B cell (primary cell): ENCODE measurements around the gene PPP6R2. TPM values are rescaled to one million over a fixed set of nuclear protein-coding genes. Genes with fewer than 3 reads are reported as not detected.
A peak's percentile ranks its signal among the peaks of the same experiment; 100 is the strongest.

ENCODE experiments used
- ATAC-seq: fragments of 200-7000 bp; cut with Tn5 transposase; one replicate; pipeline ENCODE4 v1.10.0; 2021; ENCODE audit warnings: low read depth, mild to moderate bottlenecking, moderate number of reproducible peaks, moderate library complexity
- CTCF ChIA-PET: fragments of 350-600 bp; sonication (Branson Sonifier 250); formaldehyde crosslinking; loops from one replicate; lab custom pipeline; 2021; ENCODE audit warnings: antibody characterized with exemption, inconsistent platforms; lab: Charles Lee
- POLR2A ChIA-PET: fragments of 350-600 bp; sonication (Branson Sonifier 250); formaldehyde crosslinking; loops from one replicate; lab custom pipeline; 2021; ENCODE audit warnings: antibody characterized with exemption; lab: Charles Lee
- DNase-seq: peaks from one replicate; pipeline ENCODE4 v3.0.0; 2013
- H2AFZ ChIP-seq: 2 replicates; pipeline ENCODE4 v1.6.1; 2012; ENCODE audit warnings: mild to moderate bottlenecking, low read depth, low read length; ENCODE audit not compliant: insufficient read depth, poor library complexity, severe bottlenecking
- H3K27ac ChIP-seq, 2 donors: 1 replicate in 1 of 2; 2 replicates in 1 of 2; pipeline ENCODE4 v1.5.1; 2012 to 2013; ENCODE audit warnings: low read length in 2 of 2, mild to moderate bottlenecking in 2 of 2, moderate library complexity in 1 of 2
- H3K27me3 ChIP-seq, 4 experiments: fragments of 200-600 bp in 1 of 4; sonication (generic) in 1 of 4; replicated peaks in 1 of 4; 1 replicate in 2 of 4; 2 replicates in 2 of 4; pipeline versions ENCODE4 v1.6.1 to v1.7.0; 2013 to 2016; ENCODE audit warnings: low read length in 3 of 4, mild to moderate bottlenecking in 2 of 4, mixed read lengths in 1 of 4, moderate library complexity in 1 of 4; ENCODE audit not compliant: insufficient read depth in 4 of 4, control insufficient read depth in 3 of 4; ENCODE audit errors: control extremely low read depth in 1 of 4
- H3K36me3 ChIP-seq, 2 experiments: replicated peaks in 1 of 2; 1 replicate in 1 of 2; 2 replicates in 1 of 2; pipeline versions ENCODE4 v1.6.1 to v1.7.1; 2013; ENCODE audit warnings: low read length in 1 of 2; ENCODE audit not compliant: insufficient read depth in 2 of 2, control insufficient read depth in 1 of 2; ENCODE audit errors: control extremely low read depth in 1 of 2, extremely low read depth in 1 of 2
- H3K4me1 ChIP-seq, 2 donors: fragments of 200-600 bp in 1 of 2; sonication (generic) in 1 of 2; 1 replicate in 1 of 2; 2 replicates in 1 of 2; pipeline versions ENCODE4 v1.5.1 to v1.6.1; 2013 to 2017; ENCODE audit warnings: low read length in 2 of 2; ENCODE audit not compliant: control insufficient read depth in 2 of 2, insufficient read depth in 2 of 2
- H3K4me2 ChIP-seq: replicated peaks from 2 replicates; pipeline ENCODE3; 2012; ENCODE audit warnings: mild to moderate bottlenecking, low read depth, low read length; ENCODE audit not compliant: poor library complexity, severe bottlenecking
- H3K4me3 ChIP-seq, 5 experiments: fragments of 200-600 bp in 1 of 5; sonication (generic) in 1 of 5; 1 replicate in 3 of 5; 2 replicates in 2 of 5; pipeline versions ENCODE4 v1.5.1 to v1.7.0; 2011 to 2016; ENCODE audit warnings: low read length in 4 of 5, mild to moderate bottlenecking in 4 of 5, low read depth in 2 of 5, control low read depth in 1 of 5, moderate library complexity in 1 of 5; ENCODE audit not compliant: insufficient read depth in 1 of 5; ENCODE audit errors: control extremely low read depth in 1 of 5, extremely low read depth in 1 of 5
- H3K79me2 ChIP-seq: fragments of 200-600 bp; sonication (generic); one replicate; pipeline ENCODE4 v1.6.0; 2016; ENCODE audit warnings: low read length; ENCODE audit not compliant: control insufficient read depth, insufficient read depth
- H3K9ac ChIP-seq: fragments of 200-600 bp; sonication (generic); 2 replicates; pipeline ENCODE4 v1.6.1; 2017; ENCODE audit warnings: mild to moderate bottlenecking, low read length, moderate library complexity
- H3K9me3 ChIP-seq, 3 donors: one replicate each; pipeline versions ENCODE4 v1.6.1 to v1.7.1; 2013; ENCODE audit warnings: low read length in 2 of 3; ENCODE audit not compliant: control insufficient read depth in 2 of 3, insufficient read depth in 1 of 3; ENCODE audit errors: control extremely low read depth in 1 of 3
- H4K20me1 ChIP-seq: 2 replicates; pipeline ENCODE4 v1.6.0; 2012; ENCODE audit warnings: mild to moderate bottlenecking, low read length; ENCODE audit not compliant: insufficient read depth, control insufficient read depth, poor library complexity, severe bottlenecking
- H3K27ac Mint-ChIP-seq: one replicate; pipeline ENCODE4 v1.8.0; 2021; ENCODE audit warnings: mixed read lengths
- H3K27me3 Mint-ChIP-seq: one replicate; pipeline ENCODE4 v1.8.0; 2021; ENCODE audit warnings: mixed read lengths
- H3K4me1 Mint-ChIP-seq: one replicate; pipeline ENCODE4 v1.8.0; 2021; ENCODE audit warnings: mixed read lengths
- H3K4me3 Mint-ChIP-seq: one replicate; pipeline ENCODE4 v1.8.0; 2021; ENCODE audit warnings: mixed read lengths
- H3K9me3 Mint-ChIP-seq: one replicate; pipeline ENCODE4 v1.8.0; 2022; ENCODE audit warnings: mixed read lengths; ENCODE audit not compliant: insufficient read depth
- CTCF ChIP-seq: fragments of 200-600 bp; IDR thresholded peaks from one replicate; pipeline ENCODE4 v1.8.0; 2022; ENCODE audit warnings: antibody characterized with exemption, mild to moderate bottlenecking
- EZH2 ChIP-seq: IDR thresholded peaks from 2 replicates; pipeline ENCODE4 v1.6.1; 2012; ENCODE audit warnings: borderline replicate concordance, low read depth, mild to moderate bottlenecking, moderate library complexity, low read length; ENCODE audit not compliant: insufficient read depth, poor library complexity, severe bottlenecking
- WGBS: methylation state at CpG from one replicate; pipeline ENCODE4 v1.1.5; 2013; ENCODE audit warnings: missing lambda C conversion rate; ENCODE audit not compliant: insufficient coverage; 5-methylcytosine and 5-hydroxymethylcytosine counted together
- intact Hi-C: fragments of 100-400 bp; cut with micrococcal nuclease; formaldehyde crosslinking; loops from one replicate; pipeline ENCODE4 v1.10.0; 2022
- polyA plus RNA-seq: library from polyadenylated mRNA; depleted of rRNA; stranded (reverse); fragments of >200 nt; gene quantifications from 2 replicates; pipeline ENCODE4 v1.2.3, GENCODE V29; 2012
- total RNA-seq, 2 donors: library from RNA; stranded (reverse); fragments of 120-200 nt in 1 of 2; gene quantifications; 1 replicate in 1 of 2; 2 replicates in 1 of 2; pipeline versions ENCODE4 v1.2.3 to v1.2.4, GENCODE V29; 2013 to 2022

The PPP6R2 gene
- total and polyA plus RNA-seq, 2 donors (not counting 1 experiment from before 2014, with no cell fraction given) = 91.4 to 98.7 TPM

- TF ChIP-seq EZH2 (no peak), CTCF (no peak)
- H3K9ac ChIP-seq = peak overlapping the region; percentile 31
- peak overlapping the region; percentile 95 for H3K4me2 ChIP-seq
- H4K20me1 ChIP-seq = no peaks in the 10 kb centered on the region
- no peak overlapping the region for H2AFZ ChIP-seq
- no peaks in the 10 kb centered on the region for H3K79me2 ChIP-seq
- peaks cover 0 to 7% (median 0%) of the 10 kb centered on the region in 3 donors for H3K9me3 ChIP-seq
- H3K36me3 ChIP-seq = no peaks in the 10 kb centered on the region
- ATAC-seq (peak; percentile 34), DNase-seq (no peak)
- ChIA-PET CTCF (interaction anchor here (0.8 to 3.1 kb wide), 6 partner anchors 10 to 29 kb away, joined by 3 to 19 read pairs (median 8); partner anchors contain the start of gene DENND6B), POLR2A (interaction anchor here (1.3 to 7.5 kb wide), 3 partner anchors 11 to 317 kb away, joined by 3 to 61 read pairs (median 53); no protein-coding TSS in a partner anchor)
- H3K4me1 Mint-ChIP-seq = peaks cover 58% of the 10 kb centered on the region
- peak overlapping the region in 1 of 2 donors; percentile 34 for H3K27ac ChIP-seq
- peaks cover 88 to 92% of the 10 kb centered on the region in 2 donors for H3K4me1 ChIP-seq
- no peaks in the 10 kb centered on the region for H3K9me3 Mint-ChIP-seq
- H3K27me3 ChIP-seq = peaks cover 0 to 31% (median 7%) of the 10 kb centered on the region in 4 experiments
- 50% methylated on average over 19 of the region's 22 CpGs for WGBS
- H3K4me3 Mint-ChIP-seq = peak overlapping the region; percentile 84
- no peak overlapping the region for H3K4me3 ChIP-seq
- peaks cover 5% of the 10 kb centered on the region for H3K27me3 Mint-ChIP-seq
- intact Hi-C loops = no loop called here
- H3K27ac Mint-ChIP-seq = peak overlapping the region; percentile 82
Measured at GRCh38 chr22:50304528-50305392, 38.4 kb upstream of the PPP6R2 start.
